LNCaP clone FGC (cell line): ENCODE results near the gene C1orf94.

Experiments used
- DNase-seq: peaks from one replicate; pipeline ENCODE4 v3.0.0-alpha.2; 2011; ENCODE audit warnings: low read depth
- H3K4me3 ChIP-seq: 2 replicates; pipeline ENCODE4 v1.5.1; 2011; ENCODE audit warnings: mild to moderate bottlenecking, low read depth, low read length, control low read depth
- TF ChIP-seq, protein P1 (sequence below): IDR thresholded peaks from 2 replicates; pipeline ENCODE4 v1.5.1; 2012; ENCODE audit warnings: mild to moderate bottlenecking; ENCODE audit not compliant: control insufficient read depth, insufficient read depth; ENCODE audit errors: extremely low read depth

Gene C1orf94

DNA sequence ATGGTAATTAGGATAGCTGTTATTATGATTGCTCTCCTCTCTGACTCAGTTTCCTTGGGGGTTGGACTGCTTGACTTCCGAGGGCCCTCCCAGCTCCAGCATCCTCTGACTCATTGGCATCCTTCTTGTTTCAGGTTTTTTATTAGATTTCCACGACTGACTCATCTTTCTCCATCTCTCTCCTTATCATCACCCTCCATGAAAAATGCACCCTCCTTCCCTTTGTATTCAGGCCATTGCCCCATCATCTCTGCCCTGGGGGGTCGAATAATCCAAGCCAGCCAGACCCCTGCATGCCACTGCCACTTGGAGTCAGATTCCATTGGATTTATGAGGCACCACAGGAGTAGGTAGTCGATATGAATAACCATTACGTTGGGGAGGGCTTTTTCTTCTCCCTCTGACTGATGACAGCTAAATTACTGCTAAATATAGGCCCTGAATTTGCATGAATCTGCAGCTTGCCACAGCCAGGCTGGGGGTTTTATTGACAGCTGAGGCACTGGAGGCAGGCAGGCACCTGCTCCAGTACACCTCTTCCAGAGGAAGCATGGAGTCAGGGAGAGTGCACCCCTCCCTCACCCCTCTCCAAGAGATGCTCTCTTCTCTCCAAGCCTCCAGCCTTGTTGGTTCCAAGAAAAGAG, 91.7 kb downstream of the C1orf94 start:
- TF ChIP-seq, protein P1, sequence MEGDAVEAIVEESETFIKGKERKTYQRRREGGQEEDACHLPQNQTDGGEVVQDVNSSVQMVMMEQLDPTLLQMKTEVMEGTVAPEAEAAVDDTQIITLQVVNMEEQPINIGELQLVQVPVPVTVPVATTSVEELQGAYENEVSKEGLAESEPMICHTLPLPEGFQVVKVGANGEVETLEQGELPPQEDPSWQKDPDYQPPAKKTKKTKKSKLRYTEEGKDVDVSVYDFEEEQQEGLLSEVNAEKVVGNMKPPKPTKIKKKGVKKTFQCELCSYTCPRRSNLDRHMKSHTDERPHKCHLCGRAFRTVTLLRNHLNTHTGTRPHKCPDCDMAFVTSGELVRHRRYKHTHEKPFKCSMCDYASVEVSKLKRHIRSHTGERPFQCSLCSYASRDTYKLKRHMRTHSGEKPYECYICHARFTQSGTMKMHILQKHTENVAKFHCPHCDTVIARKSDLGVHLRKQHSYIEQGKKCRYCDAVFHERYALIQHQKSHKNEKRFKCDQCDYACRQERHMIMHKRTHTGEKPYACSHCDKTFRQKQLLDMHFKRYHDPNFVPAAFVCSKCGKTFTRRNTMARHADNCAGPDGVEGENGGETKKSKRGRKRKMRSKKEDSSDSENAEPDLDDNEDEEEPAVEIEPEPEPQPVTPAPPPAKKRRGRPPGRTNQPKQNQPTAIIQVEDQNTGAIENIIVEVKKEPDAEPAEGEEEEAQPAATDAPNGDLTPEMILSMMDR, result no peak
- H3K4me3 ChIP-seq, result no peak overlapping the region
- no peak for DNase-seq
